ENCODE measurements around the gene CCDC127.

- TF ChIP-seq, protein P1, sequence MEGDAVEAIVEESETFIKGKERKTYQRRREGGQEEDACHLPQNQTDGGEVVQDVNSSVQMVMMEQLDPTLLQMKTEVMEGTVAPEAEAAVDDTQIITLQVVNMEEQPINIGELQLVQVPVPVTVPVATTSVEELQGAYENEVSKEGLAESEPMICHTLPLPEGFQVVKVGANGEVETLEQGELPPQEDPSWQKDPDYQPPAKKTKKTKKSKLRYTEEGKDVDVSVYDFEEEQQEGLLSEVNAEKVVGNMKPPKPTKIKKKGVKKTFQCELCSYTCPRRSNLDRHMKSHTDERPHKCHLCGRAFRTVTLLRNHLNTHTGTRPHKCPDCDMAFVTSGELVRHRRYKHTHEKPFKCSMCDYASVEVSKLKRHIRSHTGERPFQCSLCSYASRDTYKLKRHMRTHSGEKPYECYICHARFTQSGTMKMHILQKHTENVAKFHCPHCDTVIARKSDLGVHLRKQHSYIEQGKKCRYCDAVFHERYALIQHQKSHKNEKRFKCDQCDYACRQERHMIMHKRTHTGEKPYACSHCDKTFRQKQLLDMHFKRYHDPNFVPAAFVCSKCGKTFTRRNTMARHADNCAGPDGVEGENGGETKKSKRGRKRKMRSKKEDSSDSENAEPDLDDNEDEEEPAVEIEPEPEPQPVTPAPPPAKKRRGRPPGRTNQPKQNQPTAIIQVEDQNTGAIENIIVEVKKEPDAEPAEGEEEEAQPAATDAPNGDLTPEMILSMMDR (IDR thresholded peaks at IDR 0.05) = no peak
- TF ChIP-seq POLR2A (IDR thresholded peaks at IDR 0.05) = no peak
Observed at GRCh38 chr5:169071-169727, 48.8 kb downstream of the CCDC127 start.
